ENCODE results near the gene OR7G2.

The OR7G2 gene

DNA sequence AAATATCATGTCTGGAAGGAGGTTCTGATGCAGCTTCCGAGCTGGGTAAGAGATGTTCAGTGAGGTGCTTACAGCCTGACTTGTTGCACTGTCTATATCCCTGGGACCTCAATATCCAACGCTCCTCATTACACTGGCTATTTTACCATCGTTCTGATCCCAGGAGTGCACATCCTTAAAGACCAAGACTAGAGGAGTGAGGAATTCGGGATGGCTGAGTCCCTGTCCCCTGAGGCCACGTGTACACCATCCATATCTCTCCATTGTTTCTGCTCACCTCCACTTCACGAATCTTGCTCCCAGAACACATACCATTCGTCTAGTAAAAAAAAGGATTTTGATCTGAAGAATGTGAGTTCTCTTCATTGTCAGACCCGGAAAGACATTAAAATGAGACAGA lies at the start of gene OR7G2:
Gene OR7G2 (minus strand): TSS at position 101 of the 400 bp plus-strand sequence. CDS start 4,232 bp downstream, outside the sequence.
- no peak for DNase-seq

DNA sequence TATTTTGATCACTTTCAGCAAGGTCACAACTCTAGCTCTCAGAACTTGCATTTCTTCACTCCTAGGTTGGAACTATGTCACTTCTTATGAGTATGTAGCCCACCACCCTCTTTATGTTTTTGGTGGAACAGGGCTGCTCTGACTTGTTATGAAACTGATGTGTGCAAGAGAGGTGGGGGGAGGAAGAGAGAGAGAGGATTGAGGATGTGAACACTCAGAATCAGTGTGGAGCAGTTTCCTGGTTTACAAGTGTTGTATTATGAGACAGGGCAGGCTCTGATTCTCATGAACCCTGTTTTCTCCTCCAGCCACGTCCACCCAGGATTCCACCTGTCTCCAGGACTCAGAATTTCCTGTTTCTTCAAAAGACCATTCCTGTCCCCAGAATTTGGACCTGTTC lies 49.0 kb upstream of the OR7G2 start:
- no peak for DNase-seq

DNA sequence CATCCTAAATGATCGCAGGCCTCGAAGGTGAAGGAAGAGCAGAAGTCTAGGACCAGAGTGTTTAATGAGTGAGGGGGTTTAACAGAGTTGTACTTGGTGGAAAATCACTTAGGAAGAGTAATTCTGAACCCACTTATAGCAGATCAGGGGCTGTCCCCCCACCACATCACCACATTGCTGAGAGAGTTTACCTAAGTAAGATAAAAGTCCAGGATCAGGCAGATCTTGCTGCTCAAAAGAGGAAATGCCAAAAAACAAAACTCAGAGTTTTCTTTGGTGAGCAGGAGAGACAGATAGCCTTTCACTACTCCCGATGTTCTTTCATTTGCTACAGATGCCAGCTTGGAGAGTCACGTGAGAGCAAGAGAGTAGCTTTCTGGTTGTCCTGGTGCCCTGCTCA lies 48.3 kb upstream of the OR7G2 start:
- no peak for DNase-seq

GRCh38 chr19:9151367-9151766 lies 44.1 kb upstream of the OR7G2 start:
- no peak for DNase-seq

GRCh38 chr19:9150650-9151049 lies 43.4 kb upstream of the OR7G2 start:
- no peak for DNase-seq

- DNase-seq, result no peak
These were observed 42.7 kb upstream of the OR7G2 start for GRCh38 chr19:9149997-9150396.

- no peak for DNase-seq
These were observed 41.4 kb upstream of the OR7G2 start for GRCh38 chr19:9148697-9149096.

GRCh38 chr19:9146882-9147281 lies 39.6 kb upstream of the OR7G2 start:
- DNase-seq, result no peak

- DNase-seq, result no peak
These were observed 37.6 kb upstream of the OR7G2 start for GRCh38 chr19:9144920-9145319.

- DNase-seq, result peak; percentile 92
These were observed 33.0 kb upstream of the OR7G2 start, which contains the start of gene ZNF317 for GRCh38 chr19:9140159-9140874. TSS of gene ZNF317 (plus strand) at chr19:9140397. CDS start at chr19:9156017, 15,620 bp downstream.

- no peak for DNase-seq
These were observed 32.4 kb upstream of the OR7G2 start for GRCh38 chr19:9139609-9140158.

DNA sequence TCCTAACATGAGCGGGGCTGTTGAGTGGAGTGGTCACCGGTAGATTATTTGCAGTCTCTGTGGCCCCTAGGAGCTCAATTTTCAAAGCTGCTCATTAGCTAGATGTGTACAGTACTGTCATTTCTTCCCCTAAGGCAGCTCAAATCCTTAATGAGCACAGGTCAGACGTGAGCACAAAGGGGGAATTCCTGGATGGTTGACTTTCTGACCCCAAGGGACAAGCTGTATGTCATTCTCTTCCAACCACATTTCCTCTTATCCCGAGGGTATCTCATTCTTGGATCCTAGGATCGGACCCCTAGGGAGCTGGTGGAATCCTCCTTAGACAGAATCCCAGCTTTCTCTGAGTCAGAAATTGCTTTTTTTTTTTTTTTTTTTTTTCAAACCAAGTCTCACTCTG lies 25.1 kb upstream of the OR7G2 start:
- no peak for DNase-seq

DNA sequence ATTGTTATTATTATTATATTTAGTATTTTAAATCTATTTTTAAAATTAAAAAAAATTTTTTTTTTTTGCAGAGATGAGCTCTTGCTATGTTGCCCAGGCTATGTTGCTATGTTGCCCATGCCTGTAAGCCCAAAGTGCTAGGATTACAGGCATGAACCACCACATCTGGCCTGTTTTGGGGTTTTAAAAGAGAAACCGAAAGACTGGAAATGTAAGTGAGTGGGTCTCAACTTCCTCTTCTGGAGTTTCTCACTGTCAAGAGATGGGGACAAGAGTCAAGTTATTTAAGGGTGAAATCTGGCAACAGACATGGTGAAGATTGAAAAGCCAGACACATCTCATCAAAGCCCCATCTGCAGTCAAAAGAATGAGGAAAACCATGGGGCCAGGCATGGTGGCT lies 23.7 kb upstream of the OR7G2 start:
- DNase-seq, result no peak

DNA sequence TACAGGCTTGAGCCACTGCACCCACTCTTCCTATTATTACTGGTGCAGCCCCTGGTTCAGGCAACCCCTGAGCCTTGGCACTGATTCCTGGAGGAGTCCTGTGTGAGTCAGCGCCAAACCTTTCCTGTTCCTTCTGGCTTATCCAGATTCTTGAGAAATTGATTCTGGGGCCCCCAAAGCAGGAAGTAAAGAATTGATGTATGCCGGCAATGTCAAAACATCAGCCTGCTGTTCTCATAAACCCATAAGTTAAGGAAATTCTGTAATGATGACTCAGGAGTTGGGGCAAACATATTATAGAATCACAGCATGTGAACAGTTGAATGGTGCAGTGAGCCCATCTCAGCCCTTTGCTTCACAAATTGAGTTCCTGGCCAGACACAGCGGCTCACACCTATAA lies 20.9 kb upstream of the OR7G2 start:
- DNase-seq, result no peak

DNA sequence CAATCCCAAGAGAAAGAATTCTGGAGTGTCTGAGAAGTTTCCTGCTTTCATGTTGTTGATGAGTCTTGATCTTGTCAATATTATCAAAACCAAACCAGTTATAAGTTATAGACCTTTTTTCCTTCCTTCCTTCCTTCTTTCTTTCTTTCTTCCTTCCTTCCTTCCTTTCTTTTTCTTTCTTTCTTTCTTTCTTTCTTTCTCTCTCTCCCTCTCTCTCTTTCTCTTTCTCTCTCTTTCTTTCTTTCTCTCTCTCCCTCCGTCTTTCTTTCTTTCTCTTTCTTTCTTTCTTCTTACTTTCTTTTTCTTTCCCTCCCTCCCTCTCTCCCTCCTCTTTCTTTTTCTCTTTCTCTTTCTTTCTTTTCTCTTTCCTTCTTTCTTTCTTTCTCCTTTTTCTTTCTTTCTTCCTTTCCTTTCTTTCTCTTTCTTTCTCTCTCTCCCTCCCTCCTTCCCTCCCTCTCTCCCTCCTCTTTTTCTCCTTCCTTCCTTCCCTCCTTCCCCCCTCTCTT lies 19.7 kb upstream of the OR7G2 start, which contains the start of gene OR7G3:
Gene OR7G3 (minus strand): TSS at position 51 of the 506 bp plus-strand sequence. CDS start 0 bp downstream, at position 51.
- no peak for DNase-seq

GRCh38 chr19:9116547-9116946 lies 9.3 kb upstream of the OR7G2 start:
- DNase-seq, result no peak

DNA sequence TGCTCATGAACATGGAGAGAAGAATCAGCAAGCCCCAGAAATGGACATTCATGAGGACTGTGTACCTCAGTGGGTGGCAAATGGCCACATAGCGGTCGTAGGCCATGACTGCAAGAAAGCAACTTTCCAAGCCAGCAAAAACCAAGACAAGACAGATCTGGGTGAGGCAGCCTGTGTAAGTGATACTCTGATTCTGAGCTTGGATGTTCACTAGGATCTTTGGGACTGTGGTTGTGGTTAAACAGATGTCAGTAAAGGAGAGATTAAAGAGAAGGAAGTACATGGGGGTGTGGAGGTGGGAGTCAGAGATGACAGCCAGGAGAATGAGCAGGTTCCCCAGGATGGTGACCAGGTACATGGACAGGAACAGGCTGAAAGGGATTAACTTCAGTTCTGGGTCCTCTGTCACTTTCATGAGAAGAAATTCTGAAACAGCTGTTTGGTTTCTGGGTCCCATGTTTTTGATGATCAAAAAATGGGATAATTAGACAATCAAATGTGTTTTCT lies 8.1 kb upstream of the OR7G2 start, which contains the start of gene OR7G1:
Gene OR7G1 (minus strand): TSS at position 457 of the 507 bp plus-strand sequence. CDS start 0 bp downstream, at position 457.
- no peak for DNase-seq

- no peak for DNase-seq
These were observed 2.7 kb upstream of the OR7G2 start for GRCh38 chr19:9109959-9110358.

GRCh38 chr19:9086761-9087160 lies 20.5 kb downstream of the OR7G2 start, which contains the start of gene OR1M1:
TSS of gene OR1M1 (plus strand) at chr19:9087061. CDS start at chr19:9093245, 6,184 bp downstream.
- no peak for DNase-seq

GRCh38 chr19:9078651-9079050 lies 28.6 kb downstream of the OR7G2 start:
- no peak for DNase-seq

- DNase-seq, result no peak
These were observed 30.4 kb downstream of the OR7G2 start for GRCh38 chr19:9076901-9077300.

GRCh38 chr19:9075064-9075949 lies 32.0 kb downstream of the OR7G2 start:
- DNase-seq, result peak; percentile 4

DNA sequence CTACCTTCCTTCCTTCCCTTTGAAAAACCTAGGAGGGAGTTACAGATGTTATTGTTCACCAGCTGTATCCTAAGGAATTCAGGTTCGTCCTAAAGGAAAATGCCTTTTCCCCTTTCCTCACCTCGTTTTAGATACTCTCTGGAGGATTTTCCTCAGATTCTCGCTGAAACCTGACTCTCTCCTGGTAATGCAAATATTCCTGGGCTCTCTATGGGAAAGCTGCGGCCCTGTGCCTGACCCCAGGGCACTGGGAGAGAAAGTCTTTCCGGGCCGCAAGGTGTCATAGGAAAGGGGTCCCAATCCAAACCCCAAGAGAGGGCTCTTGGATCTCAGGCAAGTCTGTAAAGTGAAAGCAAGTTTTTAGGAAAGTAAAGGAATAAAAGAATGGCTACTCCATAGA lies 33.5 kb downstream of the OR7G2 start:
- no peak for DNase-seq

Measured in activated CD4-positive, alpha-beta T cell treated with anti-CD3 and anti-CD28 coated beads for 48 hours (primary cell).